SK-N-SH treated with all-trans-retinoic acid at 6 μM for 48 hours (cell line): ENCODE results near the gene FLAD1.

Experiments used
- ATAC-seq: fragments of 200-7000 bp; cut with Tn5 transposase; 3 replicates; pipeline ENCODE4 v1.9.1; 2020; ENCODE audit warnings: mild to moderate bottlenecking, moderate library complexity
- ARNTL ChIP-seq: fragments of 450-650 bp; formaldehyde crosslinking; IDR thresholded peaks from 2 replicates; pipeline ENCODE4 v1.5.0; 2020; ENCODE audit warnings: low read depth, mild to moderate bottlenecking, moderate library complexity, borderline replicate concordance
- BACH2 ChIP-seq: fragments of 250-450 bp; sonication (Bioruptor Pico); IDR thresholded peaks from 2 replicates; pipeline ENCODE4 v1.9.0; 2021; ENCODE audit warnings: mild to moderate bottlenecking, borderline replicate concordance
- CREB5 ChIP-seq: fragments of 250-450 bp; sonication (Bioruptor Pico); IDR thresholded peaks from 2 replicates; pipeline ENCODE4 v1.5.1; 2020; ENCODE audit warnings: low read depth, mild to moderate bottlenecking, moderate library complexity
- CSDC2 ChIP-seq: fragments of 250-450 bp; sonication (Bioruptor Pico); IDR thresholded peaks from 2 replicates; pipeline ENCODE4 v1.5.0; 2020; ENCODE audit warnings: mild to moderate bottlenecking, moderate library complexity
- CSRNP3 ChIP-seq: fragments of 250-450 bp; sonication (Bioruptor Pico); IDR thresholded peaks from 2 replicates; pipeline ENCODE4 v1.5.1; 2021; ENCODE audit warnings: mild to moderate bottlenecking, moderate library complexity
- ESRRG ChIP-seq: fragments of 250-450 bp; sonication (Bioruptor Pico); IDR thresholded peaks from 2 replicates; pipeline ENCODE4 v1.6.1; 2021; ENCODE audit warnings: mild to moderate bottlenecking
- ISL1 ChIP-seq: fragments of 250-450 bp; sonication (Bioruptor Pico); IDR thresholded peaks from 2 replicates; pipeline ENCODE4 v2.1.2; 2022; ENCODE audit warnings: mild to moderate bottlenecking, moderate library complexity
- PATZ1 ChIP-seq: fragments of 250-450 bp; sonication (Bioruptor Pico); IDR thresholded peaks from 2 replicates; pipeline ENCODE4 v1.8.0; 2020; ENCODE audit warnings: mild to moderate bottlenecking, moderate library complexity, borderline replicate concordance
- POU6F1 ChIP-seq: fragments of 250-450 bp; sonication (Bioruptor Pico); IDR thresholded peaks from 2 replicates; pipeline ENCODE4 v1.8.0; 2021; ENCODE audit warnings: low read depth, mild to moderate bottlenecking, moderate library complexity, borderline replicate concordance
- PPARA ChIP-seq: fragments of 250-450 bp; sonication (Bioruptor Pico); IDR thresholded peaks from 2 replicates; pipeline ENCODE4 v1.5.0; 2020; ENCODE audit warnings: mild to moderate bottlenecking, borderline replicate concordance
- RARB ChIP-seq: fragments of 250-450 bp; sonication (Bioruptor Pico); IDR thresholded peaks from 2 replicates; pipeline ENCODE4 v1.8.0; 2021; ENCODE audit warnings: mild to moderate bottlenecking, moderate library complexity
- TCF4 ChIP-seq: fragments of 250-450 bp; sonication (Bioruptor Pico); IDR thresholded peaks from 2 replicates; pipeline ENCODE4 v1.8.0; 2021; ENCODE audit warnings: mild to moderate bottlenecking, moderate library complexity, borderline replicate concordance
- TOX ChIP-seq: fragments of 250-450 bp; sonication (Bioruptor Pico); IDR thresholded peaks from 2 replicates; pipeline ENCODE4 v1.8.0; 2021; ENCODE audit warnings: mild to moderate bottlenecking, moderate library complexity, borderline replicate concordance
- TSHZ2 ChIP-seq: fragments of 250-450 bp; sonication (Bioruptor Pico); IDR thresholded peaks from 2 replicates; pipeline ENCODE4 v1.5.0; 2020; ENCODE audit warnings: mild to moderate bottlenecking, moderate library complexity
- ZC3H10 ChIP-seq: fragments of 250-450 bp; sonication (Bioruptor Pico); IDR thresholded peaks from 2 replicates; pipeline ENCODE4 v1.5.1; 2021; ENCODE audit warnings: mild to moderate bottlenecking, moderate library complexity
- ZFP3 ChIP-seq: fragments of 250-450 bp; sonication (Bioruptor Pico); IDR thresholded peaks from 2 replicates; pipeline ENCODE4 v1.5.0; 2020; ENCODE audit warnings: mild to moderate bottlenecking, moderate library complexity
- ZFP30 ChIP-seq: fragments of 450-650 bp; formaldehyde crosslinking; IDR thresholded peaks from 2 replicates; pipeline ENCODE4 v1.5.0; 2022; ENCODE audit warnings: mild to moderate bottlenecking, moderate library complexity
- ZNF70 ChIP-seq: fragments of 450-650 bp; formaldehyde crosslinking; IDR thresholded peaks from 2 replicates; pipeline ENCODE4 v1.5.0; 2020; ENCODE audit warnings: mild to moderate bottlenecking, moderate library complexity
- ZNF8 ChIP-seq: fragments of 450-650 bp; formaldehyde crosslinking; IDR thresholded peaks from 2 replicates; pipeline ENCODE4 v1.5.0; 2020; ENCODE audit warnings: mild to moderate bottlenecking, moderate library complexity

The FLAD1 gene

GRCh38 chr1:155013632-155014031 lies 30.5 kb downstream of the FLAD1 start:
- no peak for ATAC-seq

GRCh38 chr1:155014709-155015508 lies 31.8 kb downstream of the FLAD1 start:
- TF ChIP-seq BACH2 (CRISPR knock-in tag), result no peak
- no peak for TF ChIP-seq ZFP3
- TF ChIP-seq ZFP30 (CRISPR knock-in tag), result no peak
- TF ChIP-seq POU6F1 (CRISPR knock-in tag), result no peak
- no peak for TF ChIP-seq PATZ1
- no peak for TF ChIP-seq ESRRG (CRISPR knock-in tag)
- no peak for TF ChIP-seq ZC3H10
- TF ChIP-seq TOX (CRISPR knock-in tag), result no peak
- TF ChIP-seq CSDC2 (CRISPR knock-in tag), result no peak
- no peak for TF ChIP-seq PPARA (CRISPR knock-in tag)
- TF ChIP-seq ZNF8 (CRISPR knock-in tag), result no peak
- TF ChIP-seq CREB5 (CRISPR knock-in tag), result no peak
- TF ChIP-seq TCF4, result no peak
- TF ChIP-seq TSHZ2, result no peak
- TF ChIP-seq, all 23 proteins: peak for 0
- no peak for ATAC-seq

More at GRCh38 chr1:155013632-155014031, 30.5 kb downstream of the FLAD1 start:
- TF ChIP-seq ZFP30 (CRISPR knock-in tag) (no peak), ZNF70 (CRISPR knock-in tag) (no peak), ISL1 (CRISPR knock-in tag) (no peak), TSHZ2 (no peak)

GRCh38 chr1:155015527-155016230 lies 32.5 kb downstream of the FLAD1 start:
- TF ChIP-seq ZFP30 (CRISPR knock-in tag) (no peak), CREB5 (CRISPR knock-in tag) (no peak), PPARA (CRISPR knock-in tag) (no peak), TOX (CRISPR knock-in tag) (no peak), ARNTL (no peak), TCF4 (no peak), ESRRG (CRISPR knock-in tag) (no peak), CSRNP3 (CRISPR knock-in tag) (no peak), RARB (CRISPR knock-in tag) (no peak)
- ATAC-seq, result no peak
